ENCODE data around the gene MMP24.
"Not testable (repeated sequence)": the region's sequence is repeated elsewhere in the genome, so short reads cannot be mapped to it uniquely, and the experiment has no call there.

The MMP24 gene

DNA sequence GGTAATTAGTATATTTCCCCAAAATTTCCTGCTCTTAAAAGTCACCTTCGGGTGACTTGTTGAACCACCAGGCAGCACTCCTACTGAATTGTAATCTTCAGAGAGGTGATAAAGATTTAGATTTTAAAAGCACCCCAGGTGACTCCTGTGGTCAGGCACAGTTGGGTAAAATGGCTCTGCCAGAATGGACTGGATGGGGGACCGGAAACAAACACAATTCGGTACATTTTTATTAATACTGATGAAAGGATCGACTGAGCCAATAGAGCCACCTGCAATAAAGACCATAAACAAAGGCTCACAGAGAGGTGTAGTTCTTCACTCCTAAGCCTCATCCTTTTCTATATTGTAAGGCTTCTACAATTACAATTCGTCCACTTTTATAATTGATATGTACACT lies 85.3 kb downstream of the MMP24 start:
- DNase-seq (ENCODE audit: extremely low spot score) = no peak
- ChIA-PET CTCF (interaction anchor here (1.1 to 12.8 kb wide), 4 partner anchors 10 to 167 kb away, joined by 4 to 108 read pairs (median 10); no protein-coding TSS in a partner anchor), POLR2A (no interaction called here)
- TF ChIP-seq, protein P1, sequence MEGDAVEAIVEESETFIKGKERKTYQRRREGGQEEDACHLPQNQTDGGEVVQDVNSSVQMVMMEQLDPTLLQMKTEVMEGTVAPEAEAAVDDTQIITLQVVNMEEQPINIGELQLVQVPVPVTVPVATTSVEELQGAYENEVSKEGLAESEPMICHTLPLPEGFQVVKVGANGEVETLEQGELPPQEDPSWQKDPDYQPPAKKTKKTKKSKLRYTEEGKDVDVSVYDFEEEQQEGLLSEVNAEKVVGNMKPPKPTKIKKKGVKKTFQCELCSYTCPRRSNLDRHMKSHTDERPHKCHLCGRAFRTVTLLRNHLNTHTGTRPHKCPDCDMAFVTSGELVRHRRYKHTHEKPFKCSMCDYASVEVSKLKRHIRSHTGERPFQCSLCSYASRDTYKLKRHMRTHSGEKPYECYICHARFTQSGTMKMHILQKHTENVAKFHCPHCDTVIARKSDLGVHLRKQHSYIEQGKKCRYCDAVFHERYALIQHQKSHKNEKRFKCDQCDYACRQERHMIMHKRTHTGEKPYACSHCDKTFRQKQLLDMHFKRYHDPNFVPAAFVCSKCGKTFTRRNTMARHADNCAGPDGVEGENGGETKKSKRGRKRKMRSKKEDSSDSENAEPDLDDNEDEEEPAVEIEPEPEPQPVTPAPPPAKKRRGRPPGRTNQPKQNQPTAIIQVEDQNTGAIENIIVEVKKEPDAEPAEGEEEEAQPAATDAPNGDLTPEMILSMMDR (IDR thresholded peaks at IDR 0.05; ENCODE audit: control extremely low read depth, extremely low read depth, low read depth, missing control alignments) = no peak

DNA sequence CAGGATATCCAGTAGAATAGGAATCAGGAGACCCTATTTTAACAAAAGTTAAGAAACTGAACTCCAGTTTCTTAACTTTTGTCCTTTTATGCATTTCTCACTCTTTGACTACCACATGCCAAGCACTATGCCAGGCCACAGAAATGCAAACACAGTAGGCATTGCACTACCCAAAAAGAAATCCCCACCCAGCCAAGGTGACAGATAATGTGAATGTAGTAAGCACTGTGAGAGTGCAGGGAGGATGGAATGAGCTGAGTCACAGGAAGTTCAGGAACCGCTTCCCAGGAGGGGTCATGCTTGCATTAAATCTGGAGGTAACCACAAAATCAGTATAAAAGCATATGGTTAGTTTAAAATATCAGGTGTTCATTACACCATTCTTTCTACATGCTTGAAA lies 85.8 kb downstream of the MMP24 start:
- ChIA-PET POLR2A (interaction anchor here (0.5 kb wide), 1 partner anchor 92 kb away, joined by 3 read pairs; no protein-coding TSS in a partner anchor), CTCF (interaction anchor here (2.0 to 12.8 kb wide), 2 partner anchors 10 to 13 kb away, joined by 8 to 108 read pairs; no protein-coding TSS in a partner anchor)
- TF ChIP-seq, protein P1 (IDR thresholded peaks at IDR 0.05; ENCODE audit: control extremely low read depth, extremely low read depth, low read depth, missing control alignments) = no peak
- DNase-seq (ENCODE audit: extremely low spot score) = no peak

DNA sequence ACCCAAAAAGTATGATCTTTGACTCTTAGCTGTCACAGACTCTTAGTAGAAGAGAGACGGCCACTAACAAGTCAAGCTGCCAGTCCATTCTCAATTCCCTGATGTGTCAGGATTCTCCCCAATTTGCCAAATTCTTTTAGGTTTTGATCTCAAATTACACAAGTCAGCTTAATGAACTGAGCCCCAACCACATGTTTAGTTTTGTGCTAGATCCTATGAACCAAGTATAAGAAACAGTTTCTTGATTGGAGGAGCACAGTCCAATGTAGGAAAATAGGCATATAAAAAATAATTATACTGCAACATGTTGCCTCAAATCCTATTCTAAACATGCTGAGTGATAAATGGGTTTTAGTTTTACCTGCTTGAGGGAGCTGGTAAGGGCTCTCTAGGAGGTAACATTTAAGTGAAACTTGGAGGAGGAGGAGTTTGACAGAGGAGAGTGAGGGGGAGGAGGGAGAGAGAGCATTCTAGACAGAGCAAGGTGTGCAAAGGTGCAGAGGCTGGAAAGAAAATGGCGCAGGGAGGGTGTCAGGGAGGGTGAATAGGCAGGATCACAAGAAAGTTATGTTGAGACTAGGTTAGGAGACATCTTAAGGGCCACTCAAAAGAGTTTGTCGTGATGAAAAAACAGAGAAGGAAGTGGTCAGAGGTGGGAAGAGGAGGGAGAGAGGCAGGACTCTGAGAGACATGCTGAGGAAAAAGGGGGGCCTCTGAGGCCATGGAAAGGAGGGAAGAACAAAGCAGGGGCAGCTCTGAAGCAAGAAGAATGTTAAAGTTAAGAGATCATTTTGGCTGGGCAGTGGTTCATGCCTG lies 88.5 kb downstream of the MMP24 start:
- ChIA-PET POLR2A (no interaction called here), CTCF (interaction anchor here (1.3 to 12.8 kb wide), 2 partner anchors 15 to 16 kb away, joined by 5 to 108 read pairs; no protein-coding TSS in a partner anchor)

DNA sequence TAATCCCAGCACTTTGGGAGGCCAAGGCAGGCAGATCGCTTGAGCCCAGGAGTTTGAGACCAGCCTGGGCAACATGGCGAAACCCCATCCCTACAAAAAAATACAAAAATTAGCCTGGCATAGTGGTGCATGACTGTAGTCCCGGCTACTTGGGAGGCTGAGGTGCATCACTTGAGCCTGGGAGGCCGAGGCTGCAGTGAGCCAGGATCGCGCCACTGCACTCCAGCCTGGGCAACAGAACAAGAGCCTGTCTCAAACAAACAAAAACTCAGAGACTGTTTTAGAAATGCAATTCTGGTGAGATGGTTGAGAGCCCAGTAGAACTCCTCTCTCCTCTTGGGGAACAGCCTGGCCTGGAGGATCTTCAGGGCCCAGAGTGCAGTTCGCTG lies 89.1 kb downstream of the MMP24 start:
- DNase-seq (ENCODE audit: extremely low spot score); POLR2A ChIA-PET: not testable (repeated sequence)
- CTCF ChIA-PET = interaction anchor here (1.3 to 12.8 kb wide), 3 partner anchors 9 to 17 kb away, joined by 5 to 108 read pairs (median 101); no protein-coding TSS in a partner anchor

More for the DNA sequence above, 88.5 kb downstream of the MMP24 start:
- TF ChIP-seq, protein P1 (IDR thresholded peaks at IDR 0.05; ENCODE audit: control extremely low read depth, extremely low read depth, low read depth, missing control alignments) = no peak
- no peak for DNase-seq (ENCODE audit: extremely low spot score)

DNA sequence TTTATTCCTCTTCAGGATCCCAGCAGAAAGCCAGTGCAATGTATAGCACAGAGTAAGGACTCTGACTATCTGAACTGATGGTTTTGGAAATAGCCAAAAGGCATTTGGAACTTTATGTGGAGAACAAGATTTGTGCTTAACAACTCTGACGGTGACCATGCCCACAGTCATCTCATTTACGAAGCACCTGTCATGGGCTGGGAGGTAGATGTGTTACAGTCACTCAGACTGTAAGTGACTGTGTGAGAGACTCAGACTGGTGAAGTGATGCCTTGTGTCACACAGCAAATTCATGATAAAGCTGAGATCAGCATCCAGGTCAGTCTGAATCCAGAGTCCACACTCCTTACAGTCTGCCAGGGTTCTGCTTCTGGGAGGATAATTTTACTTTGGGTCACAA lies 89.6 kb downstream of the MMP24 start:
- ChIA-PET POLR2A (no interaction called here), CTCF (interaction anchor here (8.9 kb wide), 1 partner anchor 9 kb away, joined by 101 read pairs; no protein-coding TSS in a partner anchor)
- DNase-seq (ENCODE audit: extremely low spot score) = no peak
- TF ChIP-seq, protein P1 (IDR thresholded peaks at IDR 0.05; ENCODE audit: control extremely low read depth, extremely low read depth, low read depth, missing control alignments) = no peak

DNA sequence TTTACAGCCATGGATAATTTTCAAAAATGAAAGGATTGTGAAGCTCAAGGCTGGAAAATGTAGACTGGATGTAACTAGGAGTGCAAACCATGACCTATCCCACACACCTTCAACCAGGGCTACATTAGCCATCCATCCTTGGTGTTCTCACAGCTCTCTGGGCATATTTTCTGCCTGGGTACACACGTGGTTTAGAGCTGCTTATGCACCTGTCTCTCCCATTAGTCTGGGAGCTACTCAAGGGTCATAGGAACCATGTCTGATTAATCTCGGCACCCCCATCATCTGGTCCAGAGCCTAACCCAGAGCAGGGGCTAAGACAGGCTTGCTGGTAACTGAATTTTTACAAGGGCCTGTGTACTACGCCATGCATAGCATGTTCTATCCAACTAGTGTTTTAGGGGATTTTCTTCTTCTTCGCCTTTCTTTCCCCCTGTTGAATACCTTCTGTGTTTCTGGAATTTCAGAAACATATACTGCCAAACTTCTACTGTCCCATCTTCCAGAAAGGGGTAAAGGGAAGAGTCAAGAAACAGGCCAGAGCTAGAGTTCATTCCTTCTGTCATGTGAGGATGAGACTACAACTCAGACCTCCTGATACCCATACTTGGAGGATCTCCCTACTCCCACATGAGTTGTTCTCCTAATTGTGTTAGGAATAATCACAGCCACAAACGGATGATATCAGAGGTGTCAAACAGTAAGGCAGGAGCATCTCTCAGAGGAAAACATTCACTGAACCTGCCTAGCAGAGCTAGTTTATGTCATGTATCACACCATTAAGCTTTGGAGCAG lies 91.1 kb downstream of the MMP24 start:
- ChIA-PET CTCF (interaction anchor here (0.7 to 8.9 kb wide), 8 partner anchors 11 to 146 kb away, joined by 3 to 101 read pairs (median 4); partner anchors contain the start of gene EIF6), POLR2A (no interaction called here)
- no peak for DNase-seq (ENCODE audit: extremely low spot score)
- TF ChIP-seq, protein P1 (IDR thresholded peaks at IDR 0.05; ENCODE audit: control extremely low read depth, extremely low read depth, low read depth, missing control alignments) = no peak

Data from GM10248 (cell line).